Mucosa of gallbladder (tissue), 1 donor: Measurements from ENCODE around the gene KRTAP9-1. TPM values are rescaled to one million over a fixed set of nuclear protein-coding genes. Genes with fewer than 3 reads are reported as not detected.

ENCODE experiments used
- total RNA-seq: library from RNA; stranded (reverse); gene quantifications from one replicate; pipeline ENCODE4 v1.2.1, GENCODE V29; 2021
- donor health status: DM: no; HTN: no; CAD: no.

The KRTAP9-1 gene
- total RNA-seq, 1 donor from 2014 or later = not detected

Other genes starting within 250 kb of the KRTAP9-1 start
- gene KRT39, start 222.9 kb upstream of the KRTAP9-1 start, total RNA-seq = not detected
- gene KRT40, start 205.6 kb upstream of the KRTAP9-1 start, total RNA-seq = not detected
- not detected for gene KRTAP3-3, start 195.7 kb upstream of the KRTAP9-1 start, total RNA-seq
- not detected for gene KRTAP3-2, start 190.0 kb upstream of the KRTAP9-1 start, total RNA-seq
- not detected for gene KRTAP3-1, start 180.8 kb upstream of the KRTAP9-1 start, total RNA-seq
- gene KRTAP1-5, start 162.7 kb upstream of the KRTAP9-1 start, total RNA-seq = not detected
- not detected for gene KRTAP1-4, start 159.7 kb upstream of the KRTAP9-1 start, total RNA-seq
- gene KRTAP1-3, start 155.0 kb upstream of the KRTAP9-1 start, total RNA-seq = not detected
- not detected for gene KRTAP1-1, start 148.4 kb upstream of the KRTAP9-1 start, total RNA-seq
- gene KRTAP2-1, start 142.6 kb upstream of the KRTAP9-1 start, total RNA-seq = not detected
- gene KRTAP2-2, start 134.7 kb upstream of the KRTAP9-1 start, total RNA-seq = not detected
- not detected for gene KRTAP2-3, start 129.8 kb upstream of the KRTAP9-1 start, total RNA-seq
- not detected for gene KRTAP2-4, start 124.0 kb upstream of the KRTAP9-1 start, total RNA-seq
- gene KRTAP4-7, start 105.7 kb upstream of the KRTAP9-1 start, total RNA-seq = not detected
- gene KRTAP4-8, start 91.7 kb upstream of the KRTAP9-1 start, total RNA-seq = not detected
- gene KRTAP4-16, start 87.7 kb upstream of the KRTAP9-1 start, total RNA-seq = not detected
- gene KRTAP4-9, start 84.5 kb upstream of the KRTAP9-1 start, total RNA-seq = not detected
- not detected for gene KRTAP4-11, start 71.5 kb upstream of the KRTAP9-1 start, total RNA-seq
- not detected for gene KRTAP4-12, start 65.7 kb upstream of the KRTAP9-1 start, total RNA-seq
- not detected for gene KRTAP4-6, start 49.3 kb upstream of the KRTAP9-1 start, total RNA-seq
- gene KRTAP4-5, start 40.1 kb upstream of the KRTAP9-1 start, total RNA-seq = not detected
- not detected for gene KRTAP4-4, start 29.1 kb upstream of the KRTAP9-1 start, total RNA-seq
- gene KRTAP4-3, start 21.7 kb upstream of the KRTAP9-1 start, total RNA-seq = not detected
- gene KRTAP4-2, start 11.7 kb upstream of the KRTAP9-1 start, total RNA-seq = not detected
- gene KRTAP4-1, start 5.0 kb upstream of the KRTAP9-1 start, total RNA-seq = not detected
- not detected for gene KRTAP9-2, start 36.8 kb downstream of the KRTAP9-1 start, total RNA-seq
- gene KRTAP9-3, start 42.6 kb downstream of the KRTAP9-1 start, total RNA-seq = not detected
- not detected for gene KRTAP9-8, start 48.1 kb downstream of the KRTAP9-1 start, total RNA-seq
- gene KRTAP9-4, start 59.8 kb downstream of the KRTAP9-1 start, total RNA-seq = not detected
- gene KRTAP9-9, start 65.5 kb downstream of the KRTAP9-1 start, total RNA-seq = not detected
- gene KRTAP9-6, start 75.5 kb downstream of the KRTAP9-1 start, total RNA-seq = not detected
- not detected for gene KRTAP9-7, start 85.8 kb downstream of the KRTAP9-1 start, total RNA-seq
- not detected for gene KRTAP29-1, start 113.0 kb downstream of the KRTAP9-1 start, total RNA-seq
- gene KRTAP16-1, start 119.4 kb downstream of the KRTAP9-1 start, total RNA-seq = not detected
- not detected for gene KRTAP17-1, start 125.8 kb downstream of the KRTAP9-1 start, total RNA-seq
- not detected for gene KRT33A, start 160.9 kb downstream of the KRTAP9-1 start, total RNA-seq
- not detected for gene KRT33B, start 179.9 kb downstream of the KRTAP9-1 start, total RNA-seq
- gene KRT34, start 192.4 kb downstream of the KRTAP9-1 start, total RNA-seq = not detected
- not detected for gene KRT31, start 207.7 kb downstream of the KRTAP9-1 start, total RNA-seq
- not detected for gene KRT37, start 234.7 kb downstream of the KRTAP9-1 start, total RNA-seq